IPS DF 4.7 (cell line): ENCODE results near the gene ARHGEF39.

ENCODE experiments used
- DNase-seq: peaks from one replicate; pipeline ENCODE4 v3.0.0-alpha.2; 2013; ENCODE audit warnings: low spot score; ENCODE audit errors: extremely low read depth

ARHGEF39 gene

GRCh38 chr9:35664531-35665470 lies at the start of gene ARHGEF39:
Gene ARHGEF39 (minus strand): TSS chr9:35665195. CDS start chr9:35665169, 26 bp downstream.
- DNase-seq, result no peak

DNA sequence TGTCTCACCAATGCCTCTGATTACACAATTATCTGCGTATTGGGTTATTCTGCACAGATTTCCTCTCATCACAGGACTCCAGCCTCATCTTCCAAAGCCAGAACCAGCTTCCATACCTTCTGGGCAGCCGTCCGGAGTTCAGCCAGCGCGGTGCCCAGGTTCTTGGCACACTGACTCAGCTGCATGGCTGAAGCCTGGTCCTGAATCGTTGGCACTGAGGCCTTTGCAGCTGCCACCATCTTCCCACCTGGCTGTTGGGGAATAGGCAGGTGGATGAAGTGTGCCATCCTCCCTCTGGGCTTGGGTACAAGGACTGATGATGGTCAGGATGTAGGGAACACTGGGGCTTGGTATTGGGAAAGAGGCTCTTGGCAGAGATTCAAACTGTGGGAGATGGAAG lies 49.1 kb upstream of the ARHGEF39 start:
- DNase-seq, result no peak

DNA sequence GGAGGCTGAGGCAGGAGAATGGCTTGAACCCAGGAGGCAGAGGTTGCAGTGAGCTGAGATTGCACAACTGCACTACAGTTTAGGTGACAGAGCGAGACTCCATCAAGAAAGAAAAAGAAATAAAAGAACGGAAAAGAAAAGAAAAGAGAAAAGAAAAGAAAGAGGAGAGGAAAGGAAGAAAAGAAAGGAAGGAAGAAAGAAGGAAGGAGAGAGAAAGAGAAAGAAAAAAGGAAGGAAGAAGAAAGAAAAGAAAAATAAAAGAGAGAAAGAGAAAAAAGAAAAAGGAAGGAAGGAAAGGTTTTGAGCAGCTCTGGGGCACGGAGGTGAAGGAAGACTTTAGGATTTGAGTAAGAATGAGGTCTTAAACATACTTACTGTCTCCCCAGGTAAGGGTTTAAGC lies 48.6 kb upstream of the ARHGEF39 start:
- DNase-seq, result no peak

DNA sequence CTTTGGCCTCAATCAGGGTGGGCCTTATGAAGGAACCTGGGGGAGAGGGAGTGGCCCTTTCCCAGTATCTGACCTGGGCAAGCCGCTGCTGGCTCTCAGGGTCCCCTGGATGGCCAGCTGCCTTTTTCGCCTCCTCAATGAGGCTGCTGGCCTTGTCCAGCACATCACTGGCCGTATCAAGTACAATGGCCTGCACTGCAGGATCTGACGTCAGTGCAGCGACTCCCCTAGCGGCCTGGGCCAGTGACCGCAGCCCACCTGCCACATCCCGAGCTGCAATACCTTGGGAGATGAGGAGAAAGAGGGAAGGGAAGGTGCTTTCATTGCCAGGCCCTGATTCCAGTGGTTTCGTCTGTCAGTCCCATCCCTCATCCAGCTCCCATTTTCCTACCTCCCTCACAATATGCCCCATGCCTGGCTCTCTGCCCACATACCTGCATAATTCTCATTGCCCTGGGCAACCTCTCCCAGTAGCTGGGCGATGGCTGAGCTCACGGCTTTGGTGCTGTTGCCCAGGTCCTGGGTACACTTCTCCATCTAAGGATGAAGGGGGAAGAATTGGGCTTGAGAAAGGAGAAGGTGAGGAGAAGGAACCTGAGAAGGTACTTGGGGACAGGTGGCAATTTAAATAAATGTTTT lies 47.9 kb upstream of the ARHGEF39 start:
- no peak for DNase-seq

GRCh38 chr9:35711501-35712428 lies 46.8 kb upstream of the ARHGEF39 start:
- no peak for DNase-seq

DNA sequence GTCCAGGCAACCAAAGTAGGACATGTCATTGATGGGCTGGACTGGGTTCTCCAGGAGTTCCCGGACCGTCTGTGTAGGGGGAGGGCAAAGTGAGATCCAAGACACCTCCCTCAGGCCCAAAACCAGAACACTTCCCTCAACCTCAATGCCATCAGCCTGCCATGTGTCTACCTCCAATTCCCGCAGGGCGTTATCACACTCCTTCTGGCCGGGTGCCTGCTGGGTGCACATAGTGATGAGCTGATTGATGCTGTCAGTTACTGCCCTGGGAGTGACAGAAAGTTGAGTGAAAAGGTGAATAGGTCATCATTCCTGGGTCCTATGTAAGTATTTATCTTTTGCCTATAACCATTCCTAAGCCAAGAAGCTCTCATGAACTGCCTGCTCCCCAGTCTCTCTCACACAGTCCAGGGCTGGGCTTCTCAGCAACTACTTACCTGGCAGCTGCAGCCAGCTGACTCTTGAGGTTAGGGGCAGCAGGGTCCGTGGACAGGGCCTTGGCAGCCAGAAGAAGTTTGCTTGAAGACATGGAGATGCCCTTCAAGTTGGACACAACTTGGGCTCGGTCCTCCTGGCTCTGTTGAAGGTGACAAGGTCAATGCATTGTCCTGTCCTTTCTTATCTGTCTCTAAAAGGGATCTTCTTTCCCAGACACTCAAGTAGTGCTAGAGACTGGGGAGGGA lies 46.0 kb upstream of the ARHGEF39 start:
- DNase-seq, result no peak

- DNase-seq, result no peak
Measured at GRCh38 chr9:35708146-35708545, 43.2 kb upstream of the ARHGEF39 start.

GRCh38 chr9:35706951-35707350 lies 42.0 kb upstream of the ARHGEF39 start:
- DNase-seq, result no peak

- no peak for DNase-seq
Measured at GRCh38 chr9:35705836-35706430, 40.9 kb upstream of the ARHGEF39 start.

DNA sequence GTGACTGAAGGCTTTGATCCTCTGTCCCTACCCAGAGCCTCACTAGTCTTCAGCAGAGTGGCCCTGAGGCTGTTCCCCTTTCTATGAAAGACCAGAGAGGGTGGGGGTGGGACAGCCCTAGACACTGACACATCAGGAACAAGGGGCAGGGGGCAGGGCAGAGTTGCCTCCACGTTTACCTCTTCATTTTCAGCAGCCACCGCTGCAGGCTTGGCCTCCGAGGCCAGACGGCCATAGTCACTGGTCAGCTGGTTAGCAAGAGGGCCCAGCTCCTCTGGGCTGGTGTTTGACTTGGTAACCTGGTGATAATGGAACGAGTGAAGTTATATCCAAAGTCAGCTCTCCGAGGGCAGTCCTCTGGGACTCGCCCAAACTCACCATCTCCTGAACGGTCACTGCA lies 40.4 kb upstream of the ARHGEF39 start:
- DNase-seq, result no peak

GRCh38 chr9:35703906-35704672 lies 39.1 kb upstream of the ARHGEF39 start:
- DNase-seq, result no peak

GRCh38 chr9:35702696-35703095 lies 37.7 kb upstream of the ARHGEF39 start:
- DNase-seq, result no peak

DNA sequence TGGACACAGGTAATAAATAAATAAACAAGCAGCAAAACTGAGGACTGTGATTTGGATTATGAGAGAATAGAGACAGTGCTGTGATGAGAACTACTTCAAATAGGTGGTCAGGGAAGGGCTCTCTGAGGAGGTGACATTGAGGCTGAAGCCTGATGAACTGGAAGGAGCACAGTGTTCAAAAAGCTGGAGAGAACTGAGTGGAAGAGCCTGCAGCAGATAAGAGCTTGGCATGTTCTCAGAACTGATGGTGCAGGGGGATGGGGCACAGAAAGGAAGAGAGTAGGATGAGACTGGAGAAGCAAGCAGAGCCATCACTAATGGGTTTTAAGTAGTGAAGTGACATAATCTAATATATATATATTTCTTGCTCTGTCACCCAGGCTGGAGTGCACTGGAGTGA lies 35.9 kb upstream of the ARHGEF39 start:
- no peak for DNase-seq

DNA sequence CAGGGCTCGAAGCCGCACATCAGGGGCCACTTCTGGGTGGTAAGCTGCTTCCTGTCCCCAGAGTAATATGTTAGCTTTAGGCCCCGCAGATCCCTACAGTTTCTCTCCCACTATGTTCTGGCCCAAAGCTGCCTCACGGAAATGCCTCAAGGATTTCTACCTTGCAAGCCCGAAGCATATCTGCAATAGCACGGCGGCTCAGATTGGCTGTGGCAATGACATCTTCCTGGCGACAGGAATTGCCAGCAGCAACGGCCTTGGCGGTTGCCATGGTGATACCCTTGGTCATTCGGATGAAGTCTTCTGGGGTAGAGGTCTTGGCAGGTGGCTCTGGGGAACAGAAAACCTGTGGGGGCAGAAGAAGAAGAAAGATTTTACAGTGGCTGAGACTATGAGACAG lies 35.0 kb upstream of the ARHGEF39 start:
- no peak for DNase-seq

GRCh38 chr9:35698231-35698630 lies 33.2 kb upstream of the ARHGEF39 start:
- DNase-seq, result no peak

DNA sequence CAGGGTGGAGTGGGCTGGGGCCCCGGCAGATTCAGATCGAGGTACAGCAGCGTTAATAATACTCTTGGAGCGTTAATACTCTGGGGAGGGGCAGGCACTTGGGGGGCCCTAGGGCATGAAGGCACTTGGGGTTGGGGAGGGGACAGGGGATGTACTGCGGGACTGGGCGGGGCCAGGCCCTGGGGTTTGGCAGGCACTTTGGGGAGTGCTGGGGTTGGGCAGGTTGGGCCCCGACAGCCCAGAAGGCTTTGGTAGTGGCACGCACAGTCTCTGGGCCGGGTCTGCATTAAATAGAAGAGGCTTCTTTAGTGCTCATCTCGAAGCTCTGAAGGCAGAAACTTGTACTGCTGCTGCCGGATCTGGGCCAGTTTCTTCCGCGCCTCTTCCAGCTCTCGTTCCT lies 32.5 kb upstream of the ARHGEF39 start:
- DNase-seq, result no peak

- DNase-seq, result no peak
Measured at GRCh38 chr9:35696520-35697215, 31.7 kb upstream of the ARHGEF39 start.

DNA sequence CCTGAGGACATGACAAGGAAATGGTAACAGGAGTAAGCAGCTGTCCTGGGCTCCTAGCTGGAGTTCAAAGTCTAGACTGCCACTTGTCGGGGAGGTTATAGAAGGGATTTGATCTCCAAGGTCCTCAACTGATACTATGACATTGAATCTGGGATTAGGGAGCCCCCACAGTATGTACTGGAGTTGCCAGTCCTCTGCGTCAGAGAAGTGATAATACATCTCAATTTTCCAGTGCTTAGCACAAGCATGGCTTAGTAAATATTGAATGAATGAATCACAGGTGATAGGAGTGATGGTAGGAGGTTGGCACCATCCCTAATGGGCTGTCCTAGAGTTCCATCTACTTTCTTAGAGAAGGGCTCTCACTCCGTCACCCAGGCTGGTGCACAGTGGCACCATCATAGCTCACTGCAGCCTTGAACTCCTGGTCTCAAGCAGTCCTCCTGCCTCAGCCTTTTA lies 31.0 kb upstream of the ARHGEF39 start:
- no peak for DNase-seq

DNA sequence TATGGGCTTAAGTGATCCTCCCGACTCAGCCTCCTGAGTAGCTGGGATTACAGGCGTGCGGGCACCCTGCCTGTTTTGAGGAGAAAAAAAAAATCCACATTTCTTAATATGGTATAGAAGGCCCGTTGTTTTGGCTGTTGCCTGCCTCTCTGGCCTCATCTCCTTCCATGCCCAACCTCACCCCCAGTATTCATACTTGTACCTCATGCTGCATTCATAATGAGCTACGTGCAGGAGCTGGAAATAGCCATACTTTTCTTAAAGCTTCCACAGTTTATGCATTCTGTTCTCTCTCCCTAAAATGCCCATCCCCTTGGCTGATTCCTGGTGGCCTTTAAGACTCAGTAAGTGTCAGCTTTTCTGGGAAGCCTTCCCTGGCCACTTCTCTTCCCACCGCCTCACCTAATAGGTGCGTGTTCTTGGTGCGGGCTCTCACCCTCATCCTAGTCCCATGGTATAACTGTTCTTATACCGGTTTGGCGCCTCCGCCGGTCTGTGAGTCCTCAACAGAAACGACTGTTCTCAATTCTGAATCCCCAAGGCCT lies 26.8 kb upstream of the ARHGEF39 start:
- no peak for DNase-seq
